HG02943 (cell line): Measurements from ENCODE around the gene MBNL2.

Experiments used
- ATAC-seq: cut with Tn5 transposase; IDR thresholded peaks from one replicate; pipeline ENCODE4 v1.9.1; 2021; ENCODE audit warnings: mild to moderate bottlenecking, low read depth, moderate library complexity; ENCODE audit not compliant: unreplicated experiment

Gene MBNL2, protein sequence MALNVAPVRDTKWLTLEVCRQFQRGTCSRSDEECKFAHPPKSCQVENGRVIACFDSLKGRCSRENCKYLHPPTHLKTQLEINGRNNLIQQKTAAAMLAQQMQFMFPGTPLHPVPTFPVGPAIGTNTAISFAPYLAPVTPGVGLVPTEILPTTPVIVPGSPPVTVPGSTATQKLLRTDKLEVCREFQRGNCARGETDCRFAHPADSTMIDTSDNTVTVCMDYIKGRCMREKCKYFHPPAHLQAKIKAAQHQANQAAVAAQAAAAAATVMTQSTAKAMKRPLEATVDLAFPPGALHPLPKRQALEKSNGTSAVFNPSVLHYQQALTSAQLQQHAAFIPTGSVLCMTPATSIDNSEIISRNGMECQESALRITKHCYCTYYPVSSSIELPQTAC

DNA sequence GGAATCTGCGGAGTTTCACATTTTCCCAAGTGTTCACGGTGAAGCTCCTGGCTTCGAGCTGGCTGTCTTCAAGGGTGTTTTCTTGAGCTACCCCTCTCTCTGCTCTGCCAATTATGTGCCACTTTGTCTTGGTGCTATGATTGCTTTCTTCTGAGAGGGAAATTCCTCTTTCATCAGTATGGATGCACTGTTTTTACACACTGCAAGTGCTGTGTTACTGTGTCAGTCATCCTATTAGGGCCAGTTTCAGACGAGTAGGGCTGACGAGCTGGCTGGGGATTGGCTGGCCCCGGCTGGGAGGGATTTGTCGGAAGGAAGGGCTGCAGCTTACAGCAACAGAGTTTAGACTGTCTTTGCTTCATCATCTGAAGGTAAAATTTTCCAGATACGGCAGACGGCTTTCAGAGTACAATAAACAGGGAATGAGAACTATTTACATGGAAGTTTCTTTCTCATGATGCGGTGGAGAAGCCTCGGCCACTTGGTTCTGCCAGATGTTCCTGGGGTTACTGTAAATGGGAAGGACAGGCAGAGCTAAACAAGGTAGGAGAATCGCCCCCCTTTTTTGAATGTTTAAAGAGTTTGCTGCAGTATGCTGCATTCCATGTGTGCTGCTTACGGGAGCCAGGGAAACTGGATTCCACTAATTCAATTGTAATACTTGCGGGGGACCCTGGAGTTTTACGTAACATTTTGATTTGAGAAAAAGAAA is at the start of gene MBNL2:
Gene MBNL2, plus strand, starts transcription at position 345 of the 712 bp plus-strand sequence. CDS start 53,903 bp downstream, outside the sequence.
- peak; percentile 95 for ATAC-seq

DNA sequence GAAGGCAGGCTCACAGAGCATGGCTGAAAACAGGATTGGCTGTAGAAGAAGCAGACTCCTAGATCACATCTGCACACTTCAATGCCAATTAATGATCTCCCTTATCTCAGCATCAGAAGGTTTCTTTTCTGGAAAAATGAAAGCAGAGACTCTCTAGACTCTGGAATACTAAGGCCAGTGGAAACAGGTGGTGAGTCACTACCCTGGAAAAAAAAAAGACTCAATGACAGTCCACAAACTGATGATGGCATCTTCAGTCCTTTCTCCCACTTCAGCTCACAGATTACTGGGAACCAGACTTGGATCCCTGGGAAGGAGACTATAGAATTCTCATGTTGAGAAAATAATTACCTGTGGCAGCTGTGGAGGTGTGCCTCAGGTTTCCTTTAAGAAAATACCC is 47.5 kb upstream of the MBNL2 start:
- no peak for ATAC-seq

- ATAC-seq, result no peak
Measured at GRCh38 chr13:97175041-97175440, 47.1 kb upstream of the MBNL2 start.

DNA sequence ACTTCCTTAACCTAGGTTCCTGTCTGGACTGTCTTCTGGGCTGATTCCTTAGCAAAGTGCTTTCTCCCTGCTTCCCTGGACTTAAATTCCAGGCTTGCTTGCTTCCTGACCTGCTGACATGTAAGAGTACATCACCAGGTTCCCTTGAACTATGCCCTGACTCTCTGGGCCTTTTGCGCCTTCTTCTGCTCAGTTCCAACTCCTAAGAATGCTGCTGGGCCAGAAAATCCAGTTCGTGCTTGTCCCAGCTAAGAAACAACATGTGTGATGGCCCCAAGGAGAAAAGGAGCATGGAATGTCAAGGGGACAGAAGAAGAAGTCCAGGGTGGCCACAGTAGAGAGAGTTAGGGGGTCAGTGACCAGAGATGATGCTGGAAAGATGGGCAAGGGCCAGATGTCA is 42.6 kb upstream of the MBNL2 start:
- ATAC-seq, result no peak

DNA sequence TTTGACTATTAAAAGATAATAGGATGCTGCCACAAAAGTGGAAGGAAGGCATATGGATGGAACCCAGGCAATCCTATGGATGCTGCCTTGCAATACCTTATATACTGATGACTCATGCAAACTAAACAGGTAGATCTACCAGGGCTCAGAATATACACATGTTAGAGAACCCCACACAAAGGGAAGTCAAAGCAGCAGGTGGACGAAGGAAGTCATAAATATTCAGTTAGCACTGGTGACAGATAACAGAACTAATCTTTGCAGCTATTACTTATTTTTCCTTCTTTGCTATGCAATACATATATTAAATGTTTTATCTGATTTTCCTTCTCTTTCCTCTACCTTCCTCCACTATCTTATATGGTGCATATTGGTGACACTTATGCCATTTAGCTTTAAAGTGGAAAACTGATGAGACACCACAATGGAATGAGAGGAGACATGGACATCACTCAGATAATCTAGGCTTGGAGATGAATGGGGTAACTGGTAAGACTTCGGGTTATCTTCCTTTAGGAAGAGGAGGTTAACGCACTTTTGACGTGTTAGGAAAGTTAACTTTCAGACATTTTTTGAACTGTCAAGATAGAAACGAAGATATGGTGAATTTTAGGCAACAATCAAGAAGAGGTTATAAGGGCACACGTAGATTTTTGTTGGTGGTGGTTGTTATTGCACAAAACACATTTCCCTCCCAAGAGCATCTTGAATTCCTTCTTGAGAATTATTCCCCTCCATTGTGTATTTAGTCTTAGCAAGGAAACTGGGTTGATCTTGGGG is 39.8 kb upstream of the MBNL2 start:
- ATAC-seq, result no peak

DNA sequence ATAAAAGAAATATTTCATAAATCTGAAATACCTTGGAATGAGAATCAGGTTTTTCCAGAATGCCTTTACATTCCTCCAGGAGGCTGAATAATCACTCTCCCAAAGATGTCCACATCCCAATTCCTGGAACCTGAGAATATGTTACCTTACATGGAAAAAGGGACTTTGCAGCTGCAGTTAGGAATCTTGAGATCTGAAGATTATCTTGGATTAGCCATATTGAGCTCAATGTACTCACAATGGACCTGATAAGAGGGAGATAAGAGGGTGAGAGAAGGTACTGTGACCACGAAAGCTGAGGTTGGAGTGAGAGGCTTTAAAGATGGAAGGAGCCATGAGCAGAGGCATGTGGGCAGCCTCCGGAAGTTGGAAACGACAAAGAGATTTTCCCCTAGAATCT is 36.8 kb upstream of the MBNL2 start:
- no peak for ATAC-seq

GRCh38 chr13:97185751-97186150 is 36.4 kb upstream of the MBNL2 start:
- ATAC-seq, result no peak

GRCh38 chr13:97188207-97188606 is 33.9 kb upstream of the MBNL2 start:
- no peak for ATAC-seq

GRCh38 chr13:97189928-97190327 is 32.2 kb upstream of the MBNL2 start:
- ATAC-seq, result no peak

DNA sequence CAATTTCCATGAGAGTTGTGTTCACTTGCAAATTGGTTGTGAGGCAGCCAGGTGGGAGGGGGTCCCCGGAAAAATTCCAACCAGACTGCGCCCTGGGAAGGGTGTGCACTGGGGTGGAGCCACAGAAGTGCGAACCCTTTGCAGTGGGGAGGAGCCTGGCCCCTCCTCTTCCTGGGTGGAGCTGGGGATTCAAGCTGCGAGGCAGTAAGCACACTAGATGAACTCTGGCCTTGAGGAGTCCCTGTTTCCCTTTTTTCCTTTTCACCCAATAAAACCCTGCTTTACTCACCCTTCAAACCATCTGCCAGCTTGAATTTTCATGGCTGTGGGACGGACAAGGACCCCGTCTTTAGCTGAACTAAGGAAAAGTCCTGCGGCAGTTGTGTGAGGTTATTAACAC is 31.0 kb upstream of the MBNL2 start:
- no peak for ATAC-seq

DNA sequence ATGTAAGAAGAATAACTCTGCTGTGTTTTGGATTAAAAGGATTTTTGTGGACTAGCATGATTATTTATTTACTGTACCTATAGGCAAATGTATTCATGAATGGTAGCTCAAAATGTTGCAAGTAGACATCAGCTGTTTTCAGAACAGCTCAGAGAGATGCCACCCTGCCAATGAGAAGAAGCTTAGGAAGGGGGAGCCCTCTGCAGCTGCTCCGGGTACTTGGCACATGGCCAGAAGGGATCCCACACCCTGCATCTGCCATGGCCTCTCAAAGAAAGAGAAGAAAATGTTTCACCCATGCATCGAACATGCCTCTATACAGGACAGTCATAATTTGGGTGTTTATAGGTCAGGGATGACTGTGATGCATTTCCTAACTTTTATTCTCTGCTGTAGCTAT is 30.5 kb upstream of the MBNL2 start:
- ATAC-seq, result no peak

GRCh38 chr13:97192166-97192565 is 30.0 kb upstream of the MBNL2 start:
- no peak for ATAC-seq

- no peak for ATAC-seq
Measured at GRCh38 chr13:97193577-97193976, 28.6 kb upstream of the MBNL2 start.

- no peak for ATAC-seq
Measured at GRCh38 chr13:97194479-97194878, 27.7 kb upstream of the MBNL2 start.

- no peak for ATAC-seq
Measured at GRCh38 chr13:97196340-97196739, 25.8 kb upstream of the MBNL2 start.

- no peak for ATAC-seq
Measured at GRCh38 chr13:97198753-97199152, 23.4 kb upstream of the MBNL2 start.

DNA sequence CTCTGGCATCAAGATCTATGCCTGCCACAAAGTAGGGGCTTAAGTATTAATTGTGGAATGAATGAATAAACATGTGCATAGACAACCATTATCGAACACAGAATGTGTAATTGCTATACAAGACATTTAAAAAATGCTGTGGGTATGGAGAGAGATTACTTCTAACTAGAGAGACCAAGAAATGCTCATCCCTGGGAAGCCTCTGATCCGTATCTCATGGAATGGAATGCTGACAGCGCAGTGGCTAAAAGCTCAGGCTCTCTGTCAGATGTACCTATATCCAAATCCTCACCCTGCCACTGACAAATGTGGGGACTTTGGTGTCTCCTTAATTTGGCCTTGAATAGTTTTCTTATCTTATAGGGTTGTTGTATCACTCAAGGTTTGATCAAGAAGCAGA is 22.7 kb upstream of the MBNL2 start:
- no peak for ATAC-seq

DNA sequence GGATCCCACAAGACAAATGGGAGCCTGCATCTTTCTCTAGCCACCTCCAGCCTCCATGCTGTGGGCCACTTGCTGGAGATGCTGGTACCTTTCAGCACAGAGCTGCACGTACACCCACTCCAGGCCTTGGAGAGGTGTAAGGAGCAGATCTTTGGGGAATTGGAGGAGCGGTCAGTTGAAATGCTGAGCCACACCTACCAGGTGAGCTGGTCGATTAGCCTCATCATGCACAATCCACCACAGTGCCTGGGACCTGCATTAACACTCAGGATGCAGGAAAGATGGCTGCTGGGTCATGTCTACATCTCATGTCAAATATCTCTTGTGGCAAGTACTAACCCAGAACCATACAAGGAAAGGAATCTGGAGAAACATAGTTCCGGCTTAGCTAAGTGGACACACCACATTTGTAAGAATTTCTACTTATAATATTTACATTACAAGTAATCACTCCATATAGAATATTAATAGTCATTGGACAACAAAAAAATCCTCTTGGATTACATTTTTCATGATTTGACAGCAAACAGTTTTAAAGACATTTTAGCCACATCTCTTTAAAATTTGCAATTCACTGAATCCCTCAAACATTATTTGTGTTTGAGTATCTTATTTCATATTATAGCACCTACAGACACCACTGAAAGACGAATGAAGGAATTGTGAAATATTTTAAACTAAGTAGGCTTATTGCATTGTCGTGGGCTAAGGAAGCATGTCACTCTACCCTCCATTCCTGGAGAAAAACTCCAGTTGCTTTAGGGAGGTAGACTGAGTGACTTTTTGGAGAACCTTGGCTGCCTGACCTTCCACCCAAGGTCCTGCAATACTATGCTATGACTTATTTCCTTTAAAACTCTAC is 21.8 kb upstream of the MBNL2 start:
- ATAC-seq, result no peak

DNA sequence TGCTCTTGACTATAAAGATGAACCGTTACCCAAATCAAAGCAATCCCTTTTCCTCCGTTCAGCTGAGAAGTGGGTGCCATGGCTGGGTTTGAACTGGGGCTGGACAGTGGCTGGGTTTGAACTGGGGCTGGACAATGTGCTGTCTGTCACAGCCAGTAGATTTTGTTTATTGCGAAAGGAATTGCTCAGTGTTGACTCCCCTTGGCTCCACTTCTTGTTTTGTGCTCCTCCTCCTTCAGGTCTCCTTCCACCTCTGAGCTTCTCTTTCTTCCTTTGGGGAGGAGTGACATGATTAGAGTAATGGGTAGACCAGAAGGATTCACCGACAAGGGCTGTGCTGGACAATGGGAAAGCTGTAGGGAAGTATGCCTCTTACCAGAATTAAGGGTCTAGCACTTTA is 19.4 kb upstream of the MBNL2 start:
- no peak for ATAC-seq

DNA sequence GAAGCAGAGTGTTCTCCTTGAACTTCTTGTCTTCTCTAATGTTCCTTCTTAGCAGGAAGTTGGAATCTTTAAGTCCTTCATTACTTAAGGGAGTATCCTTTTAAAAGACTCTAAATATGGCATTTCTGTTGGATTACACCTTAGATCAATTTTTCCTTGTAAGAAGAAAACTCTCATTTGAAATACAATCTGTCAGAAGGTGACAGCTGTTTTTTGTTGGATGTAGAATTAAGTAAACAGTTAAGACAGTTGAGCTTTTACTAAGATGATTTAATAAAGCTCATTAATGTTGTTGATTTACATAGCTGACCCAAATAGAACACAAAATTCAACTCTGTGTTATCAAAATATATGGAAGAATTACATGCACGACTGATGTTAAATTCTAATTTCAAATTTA is 16.7 kb upstream of the MBNL2 start:
- no peak for ATAC-seq
